Neural cell (in vitro differentiated cells): ENCODE data around the gene FXYD1.

Experiments used
- CTCF ChIP-seq: fragments of 450-650 bp; IDR thresholded peaks from 2 replicates; pipeline ENCODE4 v1.5.1; 2014; ENCODE audit warnings: antibody characterized with exemption, mild to moderate bottlenecking, moderate library complexity; ENCODE audit not compliant: poor library complexity, severe bottlenecking
- EP300 ChIP-seq: fragments of 450-650 bp; conservative IDR thresholded peaks from 2 replicates; pipeline ENCODE4 v1.6.1; 2014; ENCODE audit warnings: antibody characterized with exemption, mild to moderate bottlenecking, moderate library complexity; ENCODE audit not compliant: poor library complexity, severe bottlenecking
- EZH2 ChIP-seq: fragments of 200-600, 300-800 bp; shearing (Covaris generic), sonication (generic); IDR thresholded peaks from 2 replicates; pipeline ENCODE4 v1.6.1; 2014; ENCODE audit warnings: antibody characterized with exemption, low read length, borderline replicate concordance, mild to moderate bottlenecking; ENCODE audit not compliant: insufficient read depth, poor library complexity, severe bottlenecking
- POLR2AphosphoS5 ChIP-seq: IDR thresholded peaks from 2 replicates; pipeline ENCODE4 v1.6.1; 2012
- RAD21 ChIP-seq: fragments of 450-650 bp; conservative IDR thresholded peaks from 2 replicates; pipeline ENCODE4 v1.6.1; 2014; ENCODE audit warnings: antibody characterized with exemption, mild to moderate bottlenecking, moderate library complexity
- SMC3 ChIP-seq: fragments of 450-650 bp; conservative IDR thresholded peaks from 2 replicates; pipeline ENCODE4 v1.6.1; 2014; ENCODE audit warnings: antibody characterized with exemption, mild to moderate bottlenecking, moderate library complexity; ENCODE audit not compliant: poor library complexity

GRCh38 chr19:35118268-35119020 is 20.2 kb upstream of the FXYD1 start:
- TF ChIP-seq CTCF (no peak), EZH2 (no peak), POLR2AphosphoS5 (no peak), RAD21 (no peak), SMC3 (no peak), EP300 (no peak)
